HepG2 (cell line): ENCODE data around the gene SND1. TPM values are rescaled to one million over a fixed set of nuclear protein-coding genes. Genes with fewer than 3 reads are reported as not detected.

Source experiments
- ATAC-seq: fragments of 200-7000 bp; cut with Tn5 transposase; 3 replicates; pipeline ENCODE4 v1.9.1; 2020; ENCODE audit warnings: mild to moderate bottlenecking, moderate library complexity
- BruUV-seq: library from RNA; stranded (reverse); fragments of 400-500 nt; replicated peaks from 2 replicates; lab custom pipeline; 2021; lab: Mats Ljungman, UMichigan
- CTCF ChIA-PET: fragments of 300-600 bp; formaldehyde crosslinking; extraction: SDS; loops from one replicate; lab custom pipeline; 2021; ENCODE audit warnings: low total read pairs, inconsistent platforms, low intra/inter-chr PET ratio; lab: Yijun Ruan, JAX
- POLR2A ChIA-PET: fragments of 350-600 bp; sonication (Branson Sonifier 250); formaldehyde crosslinking; loops from one replicate; lab custom pipeline; 2020; ENCODE audit warnings: antibody characterized with exemption, inconsistent platforms; lab: Yijun Ruan, JAX
- DNase-seq: peaks from one replicate; pipeline ENCODE4 v3.0.0-alpha.2; 2015; ENCODE audit warnings: low spot score
- FAIRE-seq: peaks from 3 replicates; lab custom pipeline; 2011; peaks lifted over from hg19 to GRCh38; lab: Jason Lieb, UNC
- H2AFZ ChIP-seq: one replicate; pipeline ENCODE4 v1.6.1; 2011; ENCODE audit warnings: low read length, inconsistent platforms
- H3K27ac ChIP-seq: fragments of 300-600 bp; 3 replicates; pipeline ENCODE4 v1.8.0; 2011; ENCODE audit warnings: mixed run types, mild to moderate bottlenecking, mixed read lengths, low read length, inconsistent platforms; ENCODE audit not compliant: insufficient read depth; ENCODE audit errors: extremely low read length
- H3K27me3 ChIP-seq, 2 experiments: fragments of 200-600 bp in 1 of 2; 2 replicates in 1 of 2; 3 replicates in 1 of 2; pipeline versions ENCODE4 v1.6.0 to v1.8.0; 2011; ENCODE audit warnings: low read length in 2 of 2, mild to moderate bottlenecking in 2 of 2, moderate library complexity in 2 of 2, inconsistent platforms in 1 of 2; ENCODE audit not compliant: insufficient read depth in 2 of 2, control insufficient read depth in 1 of 2
- H3K36me3 ChIP-seq, 2 experiments: fragments of 200-600 bp in 1 of 2; replicated peaks in 1 of 2; 2 replicates in 1 of 2; 3 replicates in 1 of 2; pipeline versions ENCODE4 v1.5.1 to v1.8.0; 2011; ENCODE audit warnings: low read length in 2 of 2, inconsistent platforms in 1 of 2; ENCODE audit not compliant: insufficient read depth in 2 of 2, control insufficient read depth in 1 of 2
- H3K4me1 ChIP-seq: 2 replicates; pipeline ENCODE4 v1.5.1; 2012; ENCODE audit warnings: low read length, inconsistent platforms; ENCODE audit not compliant: insufficient read depth
- H3K4me2 ChIP-seq: 2 replicates; pipeline ENCODE4 v1.6.0; 2011; ENCODE audit warnings: low read depth, low read length, inconsistent platforms
- H3K4me3 ChIP-seq, 3 experiments: fragments of 200-600 bp in 1 of 3; sonication (generic), shearing (Covaris generic) in 1 of 3; replicated peaks in 1 of 3; 2 replicates each; pipeline ENCODE4 v1.5.1; 2011 to 2016; ENCODE audit warnings: low read length in 3 of 3, inconsistent platforms in 2 of 3, low read depth in 2 of 3, mild to moderate bottlenecking in 2 of 3, control low read depth in 1 of 3, mixed read lengths in 1 of 3; ENCODE audit not compliant: insufficient read depth in 1 of 3
- H3K79me2 ChIP-seq: one replicate; pipeline ENCODE4 v1.6.1; 2011; ENCODE audit warnings: low read length, inconsistent platforms; ENCODE audit not compliant: insufficient read depth
- H3K9ac ChIP-seq: 2 replicates; pipeline ENCODE4 v1.6.0; 2011; ENCODE audit warnings: mild to moderate bottlenecking, low read depth, low read length, inconsistent platforms; ENCODE audit not compliant: insufficient read depth
- H3K9me3 ChIP-seq: 2 replicates; pipeline ENCODE4 v1.5.1; 2012; ENCODE audit warnings: mild to moderate bottlenecking, low read length
- H4K20me1 ChIP-seq: 2 replicates; pipeline ENCODE4 v1.6.0; 2011; ENCODE audit warnings: inconsistent platforms, mild to moderate bottlenecking, low read length, moderate library complexity; ENCODE audit not compliant: insufficient read depth
- CBX1 ChIP-seq: IDR thresholded peaks from one replicate; pipeline ENCODE4 v1.6.1; 2016; ENCODE audit warnings: antibody characterized with exemption, low read depth
- GATA4 ChIP-seq: sonication (generic); IDR thresholded peaks from 2 replicates; pipeline ENCODE4 v1.6.1; 2016; ENCODE audit warnings: antibody characterized with exemption, low read depth, borderline replicate concordance
- GPN1 ChIP-seq: sonication (generic); formaldehyde crosslinking; IDR thresholded peaks from 2 replicates; pipeline ENCODE4 v1.5.1; 2020; ENCODE audit warnings: missing genetic modification reagents, borderline replicate concordance
- MATR3 ChIP-seq: sonication (generic); formaldehyde crosslinking; IDR thresholded peaks from 2 replicates; pipeline ENCODE4 v1.4.0; 2020; ENCODE audit warnings: missing genetic modification reagents
- MED1 ChIP-seq: sonication (generic); formaldehyde crosslinking; IDR thresholded peaks from 2 replicates; pipeline ENCODE4 v1.4.0; 2020; ENCODE audit warnings: missing genetic modification reagents
- MEIS1 ChIP-seq: sonication (generic); formaldehyde crosslinking; IDR thresholded peaks from 2 replicates; pipeline ENCODE4 v1.9.0; 2021; ENCODE audit warnings: mild to moderate bottlenecking, missing genetic modification reagents, moderate library complexity, borderline replicate concordance
- MEIS2 ChIP-seq: sonication (generic); formaldehyde crosslinking; IDR thresholded peaks from 2 replicates; pipeline ENCODE4 v1.9.0; 2021; ENCODE audit warnings: mild to moderate bottlenecking, missing genetic modification reagents
- SMARCC2 ChIP-seq: fragments of 450-650 bp; IDR thresholded peaks from 2 replicates; pipeline ENCODE4 v1.6.1; 2017; ENCODE audit warnings: antibody characterized with exemption, mild to moderate bottlenecking
- ZNF598 ChIP-seq: sonication (generic); formaldehyde crosslinking; IDR thresholded peaks from 2 replicates; pipeline ENCODE4 v1.5.1; 2020; ENCODE audit warnings: mild to moderate bottlenecking, missing genetic modification reagents, borderline replicate concordance
- ZNF614 ChIP-seq: IDR thresholded peaks from 2 replicates; pipeline ENCODE4 v1.6.1; 2018; ENCODE audit warnings: missing biosample characterization, missing genetic modification reagents, inconsistent platforms, borderline replicate concordance
- ZNF644 ChIP-seq: IDR thresholded peaks from 2 replicates; pipeline ENCODE4 v1.6.1; 2016; ENCODE audit warnings: low read depth
- ZNF776 ChIP-seq: sonication (generic); formaldehyde crosslinking; IDR thresholded peaks from 2 replicates; pipeline ENCODE4 v1.4.0; 2020; ENCODE audit warnings: mild to moderate bottlenecking, missing genetic modification reagents
- ZSCAN20 ChIP-seq: sonication (generic); formaldehyde crosslinking; IDR thresholded peaks from 2 replicates; pipeline ENCODE4 v1.4.0; 2020; ENCODE audit warnings: missing genetic modification reagents, mild to moderate bottlenecking, borderline replicate concordance
- ZSCAN22 ChIP-seq: sonication (generic); formaldehyde crosslinking; IDR thresholded peaks from 2 replicates; pipeline ENCODE4 v1.4.0; 2020; ENCODE audit warnings: mild to moderate bottlenecking, missing genetic modification reagents
- WGBS: methylation state at CpG from one replicate; pipeline ENCODE4 v1.1.6; 2017; ENCODE audit warnings: low lambda C conversion rate; 5-methylcytosine and 5-hydroxymethylcytosine counted together
- in situ Hi-C: cut with HindIII; loops from 2 replicates; pipeline ENCODE4 v1.10.0; 2017; ENCODE audit warnings: low pct_unique_long_range_greater_than_20kb; ENCODE audit not compliant: extremely low pct_ligation_motif_present
- intact Hi-C: fragments of 100-400 bp; cut with micrococcal nuclease; formaldehyde crosslinking; loops from one replicate; pipeline ENCODE4 v1.10.0; 2022; ENCODE audit not compliant: unreplicated experiment
- polyA plus RNA-seq, 8 experiments: library from polyadenylated mRNA; depleted of rRNA in 3 of 8; stranded (reverse) in 7 of 8; unstranded in 1 of 8; fragments of >200 nt; fragmentation: Illumina TruSeq in 4 of 8; extraction: Trizol in 4 of 8; gene quantifications; 2 replicates each; pipeline versions ENCODE4 v1.2.1 to v1.2.3, GENCODE V29; 2011 to 2016; ENCODE audit warnings: low read depth in 4 of 8, missing spikeins in 1 of 8, mixed read lengths in 1 of 8; ENCODE audit not compliant: insufficient read depth in 1 of 8
- total RNA-seq, 5 experiments: library from RNA; depleted of rRNA; stranded (reverse); fragments of >200 nt; fragmentation: Illumina TruSeq; extraction: Trizol; gene quantifications; 2 replicates each; pipeline ENCODE4 v1.2.3, GENCODE V29; 2016; ENCODE audit warnings: low read depth in 1 of 5
- TF ChIP-seq, protein P1 (sequence below): IDR thresholded peaks from 2 replicates; pipeline ENCODE4 v1.6.1; 2018; ENCODE audit warnings: missing genetic modification reagents
- TF ChIP-seq, protein P2 (sequence below): IDR thresholded peaks from 2 replicates; pipeline ENCODE4 v1.6.1; 2016; ENCODE audit warnings: low read depth, borderline replicate concordance
- TF ChIP-seq, protein P3 (sequence below): sonication (generic); formaldehyde crosslinking; IDR thresholded peaks from 2 replicates; pipeline ENCODE4 v1.4.0; 2020; ENCODE audit warnings: mild to moderate bottlenecking, missing genetic modification reagents

The SND1 gene
- total and polyA plus RNA-seq, 2 of the 13 experiments (the other 11 are each of a cell fraction or from before 2014, with no cell fraction given), result 110 to 182 TPM

DNA sequence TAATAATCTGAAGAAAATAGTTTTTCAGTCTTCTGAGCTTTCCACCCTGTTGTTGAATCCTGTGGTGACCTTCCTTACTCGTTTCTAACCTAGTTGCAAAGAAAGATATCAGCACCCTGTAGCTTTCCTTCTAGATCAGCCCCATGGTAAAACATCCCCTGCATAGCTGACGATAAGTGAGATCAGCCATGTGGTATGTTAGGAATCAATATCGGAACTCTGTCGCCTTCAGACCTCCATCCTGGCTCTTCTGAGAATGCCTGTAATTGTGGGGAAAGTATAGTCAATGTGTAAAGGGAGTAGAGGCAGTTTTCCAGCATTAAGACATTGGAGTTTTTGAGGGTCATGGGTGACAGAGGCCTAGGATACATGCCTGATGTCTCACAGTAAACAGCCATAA, 227.4 kb downstream of the SND1 start:
- H3K4me3 ChIP-seq, result no peak overlapping the region
- ChIA-PET CTCF (no interaction called here), POLR2A (no interaction called here)
- no TSS peak for BruUV-seq
- H3K27me3 ChIP-seq, result no peaks in the 10 kb centered on the region
- H3K79me2 ChIP-seq, result no peaks in the 10 kb centered on the region
- no peaks in the 10 kb centered on the region for H4K20me1 ChIP-seq
- in situ Hi-C loops, result no loop called here
- TF ChIP-seq, protein P1, sequence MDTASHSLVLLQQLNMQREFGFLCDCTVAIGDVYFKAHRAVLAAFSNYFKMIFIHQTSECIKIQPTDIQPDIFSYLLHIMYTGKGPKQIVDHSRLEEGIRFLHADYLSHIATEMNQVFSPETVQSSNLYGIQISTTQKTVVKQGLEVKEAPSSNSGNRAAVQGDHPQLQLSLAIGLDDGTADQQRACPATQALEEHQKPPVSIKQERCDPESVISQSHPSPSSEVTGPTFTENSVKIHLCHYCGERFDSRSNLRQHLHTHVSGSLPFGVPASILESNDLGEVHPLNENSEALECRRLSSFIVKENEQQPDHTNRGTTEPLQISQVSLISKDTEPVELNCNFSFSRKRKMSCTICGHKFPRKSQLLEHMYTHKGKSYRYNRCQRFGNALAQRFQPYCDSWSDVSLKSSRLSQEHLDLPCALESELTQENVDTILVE, result no peak
- TF ChIP-seq MEIS2 (CRISPR knock-in tag), result no peak
- TF ChIP-seq ZSCAN20 (CRISPR knock-in tag), result no peak
- TF ChIP-seq, protein P2, sequence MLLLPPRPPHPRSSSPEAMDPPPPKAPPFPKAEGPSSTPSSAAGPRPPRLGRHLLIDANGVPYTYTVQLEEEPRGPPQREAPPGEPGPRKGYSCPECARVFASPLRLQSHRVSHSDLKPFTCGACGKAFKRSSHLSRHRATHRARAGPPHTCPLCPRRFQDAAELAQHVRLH, result no peak
- TF ChIP-seq, protein P3, sequence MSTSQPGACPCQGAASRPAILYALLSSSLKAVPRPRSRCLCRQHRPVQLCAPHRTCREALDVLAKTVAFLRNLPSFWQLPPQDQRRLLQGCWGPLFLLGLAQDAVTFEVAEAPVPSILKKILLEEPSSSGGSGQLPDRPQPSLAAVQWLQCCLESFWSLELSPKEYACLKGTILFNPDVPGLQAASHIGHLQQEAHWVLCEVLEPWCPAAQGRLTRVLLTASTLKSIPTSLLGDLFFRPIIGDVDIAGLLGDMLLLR, result no peak
- TF ChIP-seq GPN1 (CRISPR knock-in tag), result no peak
- no peak for TF ChIP-seq ZNF614 (CRISPR knock-in tag)
- H3K9me3 ChIP-seq, result no peaks in the 10 kb centered on the region
- H3K4me1 ChIP-seq, result no peaks in the 10 kb centered on the region
- no peak for DNase-seq
- H3K27ac ChIP-seq, result no peak overlapping the region
- 96% methylated on average over 4 of the region's 4 CpGs for WGBS
- no peak overlapping the region for H2AFZ ChIP-seq
- peaks cover 3 to 5% of the 10 kb centered on the region in 2 experiments; a peak in 2 of 5 replicates for H3K36me3 ChIP-seq
- no peak for ATAC-seq
- intact Hi-C loops, result no loop called here
- no peak overlapping the region for H3K4me2 ChIP-seq
- H3K9ac ChIP-seq, result no peak overlapping the region
- no peak for FAIRE-seq

DNA sequence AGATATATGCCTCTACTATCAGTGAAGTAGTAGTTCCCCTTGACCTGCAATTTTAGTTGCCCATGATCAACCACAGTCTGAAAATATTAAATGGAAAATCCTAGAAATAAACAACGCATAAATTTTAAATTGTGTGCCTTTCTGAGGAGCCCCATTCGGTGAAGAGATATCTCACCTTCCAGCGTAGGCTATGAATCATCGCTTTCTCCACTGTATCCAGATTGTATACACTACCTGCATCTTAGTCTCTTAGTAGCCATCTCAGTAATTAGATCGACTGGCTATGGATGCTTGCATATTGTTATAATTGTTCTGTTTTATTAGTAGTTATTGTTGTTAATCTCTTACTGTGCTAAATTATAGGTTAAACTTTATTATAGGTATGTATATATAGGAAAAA, 227.9 kb downstream of the SND1 start:
- Histone ChIP-seq H3K4me3 (no peak overlapping the region), H3K27me3 (no peaks in the 10 kb centered on the region), H3K4me2 (no peak overlapping the region), H3K27ac (no peak overlapping the region), H4K20me1 (no peaks in the 10 kb centered on the region)
- POLR2A ChIA-PET, result no interaction called here
- TF ChIP-seq ZSCAN22, result no peak
- TF ChIP-seq ZNF644, result no peak
- no peak for TF ChIP-seq MATR3 (CRISPR knock-in tag)
- no peak for TF ChIP-seq MED1
- no peak for TF ChIP-seq SMARCC2
- no peak for TF ChIP-seq ZNF776 (CRISPR knock-in tag)
- no peak for TF ChIP-seq ZNF598 (CRISPR knock-in tag)
- no peak for TF ChIP-seq MEIS1 (CRISPR knock-in tag)
- no peak for TF ChIP-seq GATA4
- no peak for TF ChIP-seq CBX1
- TF ChIP-seq, all 625 proteins: peak for 0
- Histone ChIP-seq H2AFZ (no peak overlapping the region), H3K4me1 (no peaks in the 10 kb centered on the region), H3K9me3 (no peaks in the 10 kb centered on the region), H3K9ac (no peak overlapping the region), H3K36me3 (peaks cover 6 to 8% of the 10 kb centered on the region in 2 experiments; a peak in 2 of 5 replicates), H3K79me2 (no peaks in the 10 kb centered on the region)
- WGBS, result 97% methylated on average over 5 of the region's 5 CpGs
- CTCF ChIA-PET, result no interaction called here
- intact Hi-C loops (no loop called here), in situ Hi-C loops (no loop called here)
- ATAC-seq (no peak), DNase-seq (no peak), FAIRE-seq (no peak)
- BruUV-seq, result no TSS peak
